Measurements from ENCODE around the gene NXPH3.

The NXPH3 gene

DNA sequence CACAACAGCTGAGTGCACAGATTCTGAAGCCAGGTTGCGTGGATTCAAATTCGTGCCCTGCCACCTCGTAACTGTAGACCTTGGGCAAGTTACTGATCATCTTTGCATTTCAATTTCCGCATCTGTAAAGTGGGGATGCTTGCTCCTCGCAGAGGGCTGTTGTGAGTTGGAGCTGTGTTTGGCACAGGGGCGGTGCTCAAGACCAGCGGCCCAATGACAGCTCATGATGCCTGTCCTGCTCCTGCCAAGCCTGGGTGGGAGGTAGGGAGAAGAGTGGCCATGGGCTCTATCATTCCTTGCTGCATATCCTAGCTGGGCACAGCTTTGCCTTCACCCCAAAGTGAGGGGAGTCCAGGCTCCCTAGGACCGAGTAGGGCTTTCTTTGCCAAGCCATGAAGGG lies 12.6 kb downstream of the NXPH3 start:
- Histone ChIP-seq H3K9ac (ENCODE audit: low read depth, low read length) (no peak overlapping the region), H3K79me2 (ENCODE audit: insufficient read depth, low read length) (no peaks in the 10 kb centered on the region), H4K20me1 (ENCODE audit: insufficient read depth, low read length) (no peaks in the 10 kb centered on the region), H3K4me2 (ENCODE audit: insufficient read depth, low read length) (no peak overlapping the region), H2AFZ (ENCODE audit: low read depth, low read length) (no peak overlapping the region), H3K4me1 (ENCODE audit: insufficient read depth, low read length) (no peaks in the 10 kb centered on the region), H3K36me3 (ENCODE audit: insufficient read depth, low read length) (no peaks in the 10 kb centered on the region), H3K27ac (ENCODE audit: low read length) (no peak overlapping the region), H3K4me3 (ENCODE audit: low read depth in 1 of 2, low read length in 2 of 2) (no peak overlapping the region), H3K9me3 (ENCODE audit: insufficient read depth, low read length, severe bottlenecking) (no peaks in the 10 kb centered on the region), H3K27me3 (ENCODE audit: insufficient read depth, low read length, poor library complexity) (no peaks in the 10 kb centered on the region)
- ATAC-seq (ENCODE audit: insufficient read depth, low read depth) (no peak), DNase-seq (no peak)
- no peak for TF ChIP-seq EZH2 (IDR thresholded peaks at IDR 0.05; ENCODE audit: borderline replicate concordance, low read depth, low read length, severe bottlenecking)
- TF ChIP-seq CTCF (IDR thresholded peaks at IDR 0.05; ENCODE audit: borderline replicate concordance, extremely low read depth, low read length, poor library complexity, severe bottlenecking), result no peak

DNA sequence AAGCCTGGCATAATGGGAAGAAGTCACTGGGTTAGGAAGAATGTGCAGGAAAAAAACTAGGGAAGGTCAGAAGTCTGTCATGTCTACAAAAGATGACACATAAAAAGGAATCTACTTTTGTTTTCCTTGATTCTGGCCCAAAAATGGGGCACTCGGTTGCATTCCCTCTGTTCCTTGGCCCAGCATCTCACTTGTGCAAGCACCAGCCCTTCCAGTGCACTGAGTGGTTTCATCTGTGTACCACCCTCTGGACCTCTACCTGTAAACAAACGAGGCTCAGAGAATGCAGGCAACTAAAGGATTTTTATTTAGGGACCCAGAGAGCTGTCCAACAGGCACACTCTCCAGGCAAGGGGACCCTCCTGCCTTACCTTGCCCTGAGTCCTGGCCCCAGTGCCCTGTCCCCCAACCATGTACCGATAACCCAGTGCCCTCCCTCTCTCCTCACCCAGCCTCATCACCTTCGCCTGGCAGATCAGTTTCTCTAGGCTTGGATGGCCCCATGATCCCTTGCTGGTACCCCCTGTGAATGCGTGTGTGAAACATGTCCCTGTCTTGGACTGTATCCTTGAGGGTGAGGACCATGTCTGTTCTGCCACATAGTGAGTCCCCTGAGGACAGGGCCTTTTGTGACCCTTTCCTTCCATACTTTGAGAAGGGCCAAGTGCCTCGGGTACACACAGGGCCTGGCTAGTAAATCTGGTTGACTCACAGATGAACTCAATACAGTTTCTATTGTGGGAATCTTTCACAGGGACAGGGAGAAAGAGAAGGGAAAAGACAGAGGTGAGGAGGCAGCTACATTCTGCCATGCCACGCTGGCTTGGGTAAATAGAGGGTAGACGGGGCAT lies 13.3 kb downstream of the NXPH3 start:
- Histone ChIP-seq H3K36me3 (ENCODE audit: insufficient read depth, low read length) (0 out of 2 replicates have a peak, but pooled peaks cover 3% of the 10 kb centered on the region), H3K9ac (ENCODE audit: low read depth, low read length) (no peak overlapping the region), H3K4me3 (ENCODE audit: low read depth in 1 of 2, low read length in 2 of 2) (no peak overlapping the region), H3K79me2 (ENCODE audit: insufficient read depth, low read length) (no peaks in the 10 kb centered on the region), H4K20me1 (ENCODE audit: insufficient read depth, low read length) (no peaks in the 10 kb centered on the region), H3K27ac (ENCODE audit: low read length) (no peak overlapping the region), H3K27me3 (ENCODE audit: insufficient read depth, low read length, poor library complexity) (no peaks in the 10 kb centered on the region), H3K4me1 (ENCODE audit: insufficient read depth, low read length) (no peaks in the 10 kb centered on the region), H2AFZ (ENCODE audit: low read depth, low read length) (no peak overlapping the region), H3K9me3 (ENCODE audit: insufficient read depth, low read length, severe bottlenecking) (no peaks in the 10 kb centered on the region), H3K4me2 (ENCODE audit: insufficient read depth, low read length) (no peak overlapping the region)
- ATAC-seq (ENCODE audit: insufficient read depth, low read depth) (no peak), DNase-seq (no peak)
- TF ChIP-seq EZH2 (IDR thresholded peaks at IDR 0.05; ENCODE audit: borderline replicate concordance, low read depth, low read length, severe bottlenecking) (no peak), CTCF (IDR thresholded peaks at IDR 0.05; ENCODE audit: borderline replicate concordance, extremely low read depth, low read length, poor library complexity, severe bottlenecking) (no peak)

- TF ChIP-seq EZH2 (IDR thresholded peaks at IDR 0.05; ENCODE audit: borderline replicate concordance, low read depth, low read length, severe bottlenecking) (no peak), CTCF (IDR thresholded peaks at IDR 0.05; ENCODE audit: borderline replicate concordance, extremely low read depth, low read length, poor library complexity, severe bottlenecking) (no peak)
- no peak for ATAC-seq (ENCODE audit: insufficient read depth, low read depth)
Measured at GRCh38 chr17:49589577-49589927, 13.9 kb downstream of the NXPH3 start.

More at GRCh38 chr17:49589577-49589927, 13.9 kb downstream of the NXPH3 start:
- no peaks in the 10 kb centered on the region for H3K79me2 ChIP-seq (ENCODE audit: insufficient read depth, low read length)
- H3K9ac ChIP-seq (ENCODE audit: low read depth, low read length), result no peak overlapping the region
- no peak overlapping the region for H3K4me3 ChIP-seq (ENCODE audit: low read depth in 1 of 2, low read length in 2 of 2)
- no peak overlapping the region for H3K4me2 ChIP-seq (ENCODE audit: insufficient read depth, low read length)
- no peaks in the 10 kb centered on the region for H3K9me3 ChIP-seq (ENCODE audit: insufficient read depth, low read length, severe bottlenecking)
- no peak for DNase-seq
- no peaks in the 10 kb centered on the region for H4K20me1 ChIP-seq (ENCODE audit: insufficient read depth, low read length)
- H3K27ac ChIP-seq (ENCODE audit: low read length), result no peak overlapping the region
- H2AFZ ChIP-seq (ENCODE audit: low read depth, low read length), result no peak overlapping the region
- H3K27me3 ChIP-seq (ENCODE audit: insufficient read depth, low read length, poor library complexity), result no peaks in the 10 kb centered on the region
- peaks cover 6% of the 10 kb centered on the region; the same call in 1 of the 2 replicates for H3K36me3 ChIP-seq (ENCODE audit: insufficient read depth, low read length)
- no peaks in the 10 kb centered on the region for H3K4me1 ChIP-seq (ENCODE audit: insufficient read depth, low read length)

Measured in DND-41 (cell line).